Breast epithelium (tissue), 4 donors: ENCODE results near the gene ETAA1. TPM values are rescaled to one million over a fixed set of nuclear protein-coding genes. Genes with fewer than 3 reads are reported as not detected.

Experiments
- DNase-seq, 2 donors: peaks; one replicate each; pipeline ENCODE4 v3.0.0-alpha.2; 2019; ENCODE audit warnings: low spot score in 2 of 2
- H3K27ac ChIP-seq, 2 donors: fragments of 200-600 bp; sonication (generic) in 1 of 2; one replicate each; pipeline ENCODE4 v1.5.1; 2016 to 2019; ENCODE audit warnings: mild to moderate bottlenecking in 1 of 2
- H3K27me3 ChIP-seq, 2 donors: fragments of 200-600 bp; sonication (generic) in 1 of 2; one replicate each; pipeline versions ENCODE4 v1.5.1 to v1.6.0; 2017 to 2019; ENCODE audit warnings: control low read depth in 1 of 2, mild to moderate bottlenecking in 1 of 2
- H3K36me3 ChIP-seq: fragments of 200-600 bp; one replicate; pipeline ENCODE4 v1.5.1; 2019
- H3K4me1 ChIP-seq, 2 donors: fragments of 200-600 bp; sonication (generic); one replicate each; pipeline ENCODE4 v1.5.1; 2016 to 2019; ENCODE audit warnings: control low read depth in 1 of 2
- H3K4me3 ChIP-seq, 3 donors: fragments of 200-600 bp; sonication (generic); 1 replicate in 2 of 3; 2 replicates in 1 of 3; pipeline ENCODE4 v1.5.1; 2016 to 2019; ENCODE audit warnings: mild to moderate bottlenecking in 3 of 3, moderate library complexity in 2 of 3
- H3K9me3 ChIP-seq, 2 donors: fragments of 200-600 bp; sonication (generic) in 1 of 2; one replicate each; pipeline ENCODE4 v1.5.1; 2016 to 2019; ENCODE audit warnings: control low read depth in 1 of 2
- CTCF ChIP-seq, 3 donors: fragments of 450-650 bp; IDR thresholded peaks; one replicate each; pipeline ENCODE4 v1.5.1; 2016 to 2017; ENCODE audit warnings: antibody characterized with exemption in 3 of 3, mild to moderate bottlenecking in 3 of 3, moderate library complexity in 3 of 3
- POLR2A ChIP-seq: fragments of 450-650 bp; IDR thresholded peaks from one replicate; pipeline ENCODE4 v1.6.1; 2016; ENCODE audit warnings: antibody characterized with exemption, mild to moderate bottlenecking, moderate library complexity
- POLR2AphosphoS5 ChIP-seq, 3 donors: sonication (generic); formaldehyde crosslinking; IDR thresholded peaks; one replicate each; pipeline ENCODE4 v1.6.1; 2017; ENCODE audit warnings: antibody characterized with exemption in 3 of 3
- intact Hi-C: fragments of 100-400 bp; cut with DNase I; formaldehyde crosslinking; loops from one replicate; pipeline ENCODE4 v1.15.1; 2023; ENCODE audit warnings: low total_unique reads
- total RNA-seq, 3 donors: library from RNA; depleted of rRNA; stranded (reverse); fragments of >200 nt; gene quantifications; one replicate each; pipeline ENCODE4 v1.1.0, GENCODE V29; 2016

Gene ETAA1
- total RNA-seq, 3 donors from 2014 or later = 17.0 to 23.6 (median 19.7) TPM

- Histone ChIP-seq H3K27ac (no peak overlapping the region), H3K36me3 (peaks cover 5% of the 10 kb centered on the region), H3K4me1 (no peaks in the 10 kb centered on the region), H3K4me3 (no peak overlapping the region), H3K27me3 (no peaks in the 10 kb centered on the region), H3K9me3 (no peaks in the 10 kb centered on the region)
- no peak for TF ChIP-seq POLR2AphosphoS5 (IDR thresholded peaks at IDR 0.05)
- no peak for TF ChIP-seq POLR2A
- no peak for TF ChIP-seq CTCF (IDR thresholded peaks at IDR 0.05)
- intact Hi-C loops = no loop called here
- no peak for DNase-seq
These were observed 11.2 kb downstream of the ETAA1 start for GRCh38 chr2:67408346-67408745.

- TF ChIP-seq POLR2AphosphoS5 (IDR thresholded peaks at IDR 0.05) = no peak
- H3K27ac ChIP-seq = no peak overlapping the region
- intact Hi-C loops = no loop called here
These were observed 15.3 kb downstream of the ETAA1 start for GRCh38 chr2:67412424-67412823.

GRCh38 chr2:67414867-67415266 lies 17.7 kb downstream of the ETAA1 start:
- Histone ChIP-seq H3K4me3 (no peak overlapping the region), H3K27me3 (no peaks in the 10 kb centered on the region), H3K27ac (no peak overlapping the region), H3K4me1 (no peaks in the 10 kb centered on the region), H3K9me3 (no peaks in the 10 kb centered on the region), H3K36me3 (no peaks in the 10 kb centered on the region)
- intact Hi-C loops = no loop called here
- TF ChIP-seq POLR2AphosphoS5 (IDR thresholded peaks at IDR 0.05) = no peak
- TF ChIP-seq CTCF (IDR thresholded peaks at IDR 0.05) = no peak
- TF ChIP-seq POLR2A = no peak
- no peak for DNase-seq

More at GRCh38 chr2:67412424-67412823, 15.3 kb downstream of the ETAA1 start:
- no peaks in the 10 kb centered on the region for H3K27me3 ChIP-seq
- H3K4me1 ChIP-seq = no peaks in the 10 kb centered on the region
- no peak overlapping the region for H3K4me3 ChIP-seq
- no peaks in the 10 kb centered on the region for H3K9me3 ChIP-seq
- no peaks in the 10 kb centered on the region for H3K36me3 ChIP-seq
- DNase-seq = no peak

- TF ChIP-seq CTCF (IDR thresholded peaks at IDR 0.05) (no peak), POLR2AphosphoS5 (IDR thresholded peaks at IDR 0.05) (no peak), POLR2A (no peak)
- no peaks in the 10 kb centered on the region for H3K4me1 ChIP-seq
- H3K4me3 ChIP-seq = no peak overlapping the region
- H3K27me3 ChIP-seq = no peaks in the 10 kb centered on the region
- intact Hi-C loops = no loop called here
- H3K27ac ChIP-seq = no peak overlapping the region
- DNase-seq = no peak
- no peaks in the 10 kb centered on the region for H3K36me3 ChIP-seq
- H3K9me3 ChIP-seq = no peaks in the 10 kb centered on the region
These were observed 19.0 kb downstream of the ETAA1 start for GRCh38 chr2:67416136-67416535.

GRCh38 chr2:67423489-67423888 lies 26.4 kb downstream of the ETAA1 start:
- Histone ChIP-seq H3K36me3 (no peaks in the 10 kb centered on the region), H3K4me1 (no peaks in the 10 kb centered on the region), H3K4me3 (no peak overlapping the region), H3K27me3 (no peaks in the 10 kb centered on the region), H3K9me3 (peaks cover 10 to 24% of the 10 kb centered on the region in 2 donors), H3K27ac (no peak overlapping the region)
- no peak for DNase-seq
- TF ChIP-seq POLR2AphosphoS5 (IDR thresholded peaks at IDR 0.05) (no peak), POLR2A (no peak), CTCF (IDR thresholded peaks at IDR 0.05) (no peak)
- intact Hi-C loops = no loop called here

GRCh38 chr2:67436221-67436620 lies 39.1 kb downstream of the ETAA1 start:
- no peak for DNase-seq
- Histone ChIP-seq H3K36me3 (no peaks in the 10 kb centered on the region), H3K4me1 (no peaks in the 10 kb centered on the region), H3K27ac (no peak overlapping the region), H3K4me3 (no peak overlapping the region), H3K27me3 (no peaks in the 10 kb centered on the region), H3K9me3 (no peaks in the 10 kb centered on the region)
- TF ChIP-seq POLR2AphosphoS5 (IDR thresholded peaks at IDR 0.05) (no peak), POLR2A (no peak), CTCF (IDR thresholded peaks at IDR 0.05) (no peak)
- intact Hi-C loops = no loop called here
